ENCODE data around the gene MROH9.
A peak's percentile ranks its signal among the peaks of the same experiment; 100 is the strongest.

MROH9 gene

DNA sequence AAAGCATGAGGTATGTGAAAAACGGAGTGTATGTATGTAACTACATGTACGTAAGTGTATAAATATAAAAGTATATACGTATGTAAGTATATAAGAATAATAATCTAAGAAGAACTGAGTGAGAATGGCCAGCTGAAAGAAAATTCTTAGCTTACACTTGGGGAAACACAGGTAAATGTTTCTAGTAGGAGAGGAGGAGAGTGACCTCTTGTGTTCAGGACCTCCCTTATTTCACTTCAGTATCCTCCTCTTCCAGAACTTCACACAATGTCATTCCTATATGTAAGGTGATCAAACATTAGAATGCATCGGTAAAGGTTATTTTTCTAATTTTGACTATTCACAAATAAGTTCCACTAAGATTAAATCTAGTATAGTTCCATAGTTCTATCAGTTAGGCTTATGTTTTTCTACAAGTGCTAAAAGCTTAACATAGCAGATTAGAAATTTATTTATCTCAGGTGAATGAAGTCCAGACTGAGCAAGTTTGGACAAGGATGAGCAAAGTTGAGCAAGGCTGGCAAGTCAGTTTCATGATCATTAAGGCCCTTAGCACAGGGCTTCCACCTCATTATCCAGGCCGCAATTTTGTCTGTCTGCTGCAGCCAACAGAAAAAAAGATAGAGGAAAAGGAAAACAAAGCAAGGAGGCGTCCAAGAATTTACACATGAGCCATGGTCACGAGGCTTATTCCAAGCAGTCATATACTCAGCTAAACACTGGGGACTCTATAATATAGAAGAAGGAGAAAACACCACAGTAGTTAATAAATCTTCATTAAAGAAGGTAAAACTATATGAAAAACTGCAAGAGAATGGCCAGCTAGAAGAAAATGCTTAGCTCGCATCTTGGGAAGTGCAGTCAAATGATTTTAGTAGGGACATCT lies 7.1 kb upstream of the MROH9 start:
- H3K27ac ChIP-seq (ENCODE audit: low read length): no peak overlapping the region
- peaks cover 9% of the 10 kb centered on the region for H3K4me1 ChIP-seq (ENCODE audit: insufficient read depth, low read length)
- no peaks in the 10 kb centered on the region for H3K36me3 ChIP-seq (ENCODE audit: insufficient read depth, low read length)
- 0 out of 2 replicates have a peak overlapping the region, but pooled peaks have one; percentile 32 for H2AFZ ChIP-seq (ENCODE audit: low read depth, low read length)
- no peaks in the 10 kb centered on the region for H3K27me3 ChIP-seq (ENCODE audit: insufficient read depth, low read length, poor library complexity)
- ATAC-seq (ENCODE audit: insufficient read depth, low read depth): no peak
- H3K79me2 ChIP-seq (ENCODE audit: insufficient read depth, low read length): no peaks in the 10 kb centered on the region
- no peak overlapping the region for H3K4me2 ChIP-seq (ENCODE audit: insufficient read depth, low read length)
- TF ChIP-seq, protein P1, sequence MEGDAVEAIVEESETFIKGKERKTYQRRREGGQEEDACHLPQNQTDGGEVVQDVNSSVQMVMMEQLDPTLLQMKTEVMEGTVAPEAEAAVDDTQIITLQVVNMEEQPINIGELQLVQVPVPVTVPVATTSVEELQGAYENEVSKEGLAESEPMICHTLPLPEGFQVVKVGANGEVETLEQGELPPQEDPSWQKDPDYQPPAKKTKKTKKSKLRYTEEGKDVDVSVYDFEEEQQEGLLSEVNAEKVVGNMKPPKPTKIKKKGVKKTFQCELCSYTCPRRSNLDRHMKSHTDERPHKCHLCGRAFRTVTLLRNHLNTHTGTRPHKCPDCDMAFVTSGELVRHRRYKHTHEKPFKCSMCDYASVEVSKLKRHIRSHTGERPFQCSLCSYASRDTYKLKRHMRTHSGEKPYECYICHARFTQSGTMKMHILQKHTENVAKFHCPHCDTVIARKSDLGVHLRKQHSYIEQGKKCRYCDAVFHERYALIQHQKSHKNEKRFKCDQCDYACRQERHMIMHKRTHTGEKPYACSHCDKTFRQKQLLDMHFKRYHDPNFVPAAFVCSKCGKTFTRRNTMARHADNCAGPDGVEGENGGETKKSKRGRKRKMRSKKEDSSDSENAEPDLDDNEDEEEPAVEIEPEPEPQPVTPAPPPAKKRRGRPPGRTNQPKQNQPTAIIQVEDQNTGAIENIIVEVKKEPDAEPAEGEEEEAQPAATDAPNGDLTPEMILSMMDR (IDR thresholded peaks at IDR 0.05; ENCODE audit: borderline replicate concordance, extremely low read depth, low read length, poor library complexity, severe bottlenecking): peak; percentile 41
- TF ChIP-seq EZH2 (IDR thresholded peaks at IDR 0.05; ENCODE audit: borderline replicate concordance, low read depth, low read length, severe bottlenecking): no peak
- no peak overlapping the region for H3K4me3 ChIP-seq (ENCODE audit: low read depth in 1 of 2, low read length in 2 of 2)
- no peak for DNase-seq
- H3K9me3 ChIP-seq (ENCODE audit: insufficient read depth, low read length, severe bottlenecking): no peaks in the 10 kb centered on the region
- no peaks in the 10 kb centered on the region for H4K20me1 ChIP-seq (ENCODE audit: insufficient read depth, low read length)
- H3K9ac ChIP-seq (ENCODE audit: low read depth, low read length): no peak overlapping the region

DNA sequence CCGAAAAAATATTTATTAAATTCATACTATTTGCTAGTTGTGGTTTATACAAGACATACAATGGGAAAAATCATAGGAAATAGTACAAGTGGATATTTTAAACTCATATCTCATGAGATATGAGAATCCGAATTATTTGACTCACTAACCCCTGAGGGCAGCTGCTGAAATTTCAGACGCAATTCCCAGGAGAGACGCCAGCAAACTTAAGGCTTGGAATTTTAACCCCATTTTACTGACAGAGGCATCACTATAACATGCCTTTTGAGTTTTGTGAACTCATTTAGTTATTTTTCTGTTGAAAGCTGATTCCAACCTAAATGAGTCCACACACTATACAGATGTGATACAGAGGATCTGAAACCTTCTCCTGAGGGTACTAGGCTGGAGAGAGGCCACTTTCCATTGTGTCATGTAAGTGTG lies 5.9 kb upstream of the MROH9 start:
- H3K36me3 ChIP-seq (ENCODE audit: insufficient read depth, low read length): no peaks in the 10 kb centered on the region
- DNase-seq (no peak), ATAC-seq (ENCODE audit: insufficient read depth, low read depth) (no peak)
- H3K4me1 ChIP-seq (ENCODE audit: insufficient read depth, low read length): peaks cover 9% of the 10 kb centered on the region
- no peaks in the 10 kb centered on the region for H3K79me2 ChIP-seq (ENCODE audit: insufficient read depth, low read length)
- H3K4me3 ChIP-seq (ENCODE audit: low read depth in 1 of 2, low read length in 2 of 2): no peak overlapping the region
- H2AFZ ChIP-seq (ENCODE audit: low read depth, low read length): peak overlapping the region; percentile 58; the same call in 1 of the 2 replicates
- H3K27ac ChIP-seq (ENCODE audit: low read length): peak overlapping the region; percentile 46; the same call in 1 of the 2 replicates
- no peak overlapping the region for H3K9ac ChIP-seq (ENCODE audit: low read depth, low read length)
- H3K27me3 ChIP-seq (ENCODE audit: insufficient read depth, low read length, poor library complexity): no peaks in the 10 kb centered on the region
- H4K20me1 ChIP-seq (ENCODE audit: insufficient read depth, low read length): no peaks in the 10 kb centered on the region
- H3K9me3 ChIP-seq (ENCODE audit: insufficient read depth, low read length, severe bottlenecking): no peaks in the 10 kb centered on the region
- TF ChIP-seq, protein P1 (IDR thresholded peaks at IDR 0.05; ENCODE audit: borderline replicate concordance, extremely low read depth, low read length, poor library complexity, severe bottlenecking): no peak
- no peak for TF ChIP-seq EZH2 (IDR thresholded peaks at IDR 0.05; ENCODE audit: borderline replicate concordance, low read depth, low read length, severe bottlenecking)
- peak overlapping the region; percentile 25; the same call in 1 of the 2 replicates for H3K4me2 ChIP-seq (ENCODE audit: insufficient read depth, low read length)

DNA sequence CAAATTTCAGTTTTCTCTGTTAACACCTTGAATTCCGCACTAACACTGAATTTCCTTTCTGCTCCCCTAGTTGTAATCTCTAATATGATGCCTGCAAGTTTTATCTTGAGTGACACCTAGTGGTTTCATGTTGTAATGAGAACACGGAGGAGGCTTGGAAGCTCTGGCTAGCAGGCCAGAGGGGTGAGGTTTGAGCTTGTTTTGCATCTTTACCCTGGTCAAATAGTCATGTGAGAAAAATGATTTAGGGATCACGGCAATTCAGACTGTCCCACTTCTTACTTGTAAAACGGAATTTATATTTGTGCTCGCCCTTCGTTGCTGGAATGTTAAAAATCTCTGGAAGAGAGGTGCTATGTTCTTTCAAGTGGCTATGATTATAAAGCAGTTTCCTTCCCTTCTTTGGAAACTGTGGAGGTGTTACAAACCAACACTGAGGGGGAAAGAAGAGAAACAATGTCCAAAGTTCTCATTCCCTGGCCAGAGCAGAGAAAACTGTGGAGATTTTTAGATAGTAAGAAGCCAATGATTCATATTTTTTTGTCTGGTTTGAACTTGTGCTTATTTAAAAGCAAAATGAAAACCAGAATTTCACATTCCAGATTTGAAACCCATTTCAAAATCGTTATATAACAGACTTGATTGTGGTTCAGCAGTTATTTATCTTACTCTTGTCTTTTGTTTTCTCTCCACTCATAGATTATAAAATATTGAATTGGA lies 5.3 kb upstream of the MROH9 start:
- Histone ChIP-seq H3K4me3 (ENCODE audit: low read depth in 1 of 2, low read length in 2 of 2) (no peak overlapping the region), H3K27ac (ENCODE audit: low read length) (peak overlapping the region; percentile 46; the same call in 1 of the 2 replicates), H3K9me3 (ENCODE audit: insufficient read depth, low read length, severe bottlenecking) (no peaks in the 10 kb centered on the region), H3K4me1 (ENCODE audit: insufficient read depth, low read length) (peaks cover 9% of the 10 kb centered on the region), H3K9ac (ENCODE audit: low read depth, low read length) (no peak overlapping the region), H2AFZ (ENCODE audit: low read depth, low read length) (peak overlapping the region; percentile 69), H4K20me1 (ENCODE audit: insufficient read depth, low read length) (no peaks in the 10 kb centered on the region), H3K4me2 (ENCODE audit: insufficient read depth, low read length) (peak overlapping the region; percentile 25; the same call in 1 of the 2 replicates), H3K36me3 (ENCODE audit: insufficient read depth, low read length) (no peaks in the 10 kb centered on the region), H3K27me3 (ENCODE audit: insufficient read depth, low read length, poor library complexity) (no peaks in the 10 kb centered on the region), H3K79me2 (ENCODE audit: insufficient read depth, low read length) (no peaks in the 10 kb centered on the region)
- TF ChIP-seq, protein P1 (IDR thresholded peaks at IDR 0.05; ENCODE audit: borderline replicate concordance, extremely low read depth, low read length, poor library complexity, severe bottlenecking): peak; percentile 91
- no peak for TF ChIP-seq EZH2 (IDR thresholded peaks at IDR 0.05; ENCODE audit: borderline replicate concordance, low read depth, low read length, severe bottlenecking)
- peak; percentile 97 for ATAC-seq (ENCODE audit: insufficient read depth, low read depth)
- DNase-seq: peak; percentile 43

All from DND-41 (cell line).